Activated T-helper 1 cell treated with anti-CD3 and anti-CD28 coated beads, Interleukin-2, amount 50 U/mL, for 16 hours (primary cell): ENCODE measurements around the gene LEMD3.

Experiments
- DNase-seq, 2 donors: peaks; one replicate each; pipeline ENCODE4 v3.0.0-alpha.2; 2020; ENCODE audit warnings: low read depth in 1 of 2, low spot score in 1 of 2

Gene LEMD3

GRCh38 chr12:65169320-65170208 is at the start of gene LEMD3:
Gene LEMD3, plus strand, starts transcription at chr12:65169583. Its CDS starts 14 bp downstream, at chr12:65169597.
- DNase-seq = peak; percentile 87 to 90

GRCh38 chr12:65121049-65121955 is 48.1 kb upstream of the LEMD3 start, which contains the start of gene WIF1:
Gene WIF1, minus strand, starts transcription at chr12:65121305. Its CDS starts 114 bp downstream, at chr12:65121191.
- no peak for DNase-seq

- DNase-seq = no peak
These were observed 47.4 kb upstream of the LEMD3 start for GRCh38 chr12:65121956-65122469.

GRCh38 chr12:65122703-65123102 is 46.7 kb upstream of the LEMD3 start:
- no peak for DNase-seq

GRCh38 chr12:65123435-65124063 is 45.8 kb upstream of the LEMD3 start:
- DNase-seq = no peak

GRCh38 chr12:65125247-65125646 is 44.1 kb upstream of the LEMD3 start:
- DNase-seq = no peak

GRCh38 chr12:65125975-65126374 is 43.4 kb upstream of the LEMD3 start:
- DNase-seq = no peak

- DNase-seq = no peak
These were observed 42.9 kb upstream of the LEMD3 start for GRCh38 chr12:65126482-65126881.

- DNase-seq = no peak
These were observed 35.5 kb upstream of the LEMD3 start for GRCh38 chr12:65133879-65134278.

- DNase-seq = no peak
These were observed 30.0 kb upstream of the LEMD3 start for GRCh38 chr12:65139389-65139788.

- no peak for DNase-seq
These were observed 28.6 kb upstream of the LEMD3 start for GRCh38 chr12:65140738-65141137.

- no peak for DNase-seq
These were observed 22.0 kb upstream of the LEMD3 start for GRCh38 chr12:65147312-65147905.

- no peak for DNase-seq
These were observed 17.4 kb upstream of the LEMD3 start for GRCh38 chr12:65152012-65152411.

GRCh38 chr12:65152596-65152995 is 16.8 kb upstream of the LEMD3 start:
- DNase-seq = no peak

- no peak for DNase-seq
These were observed 13.6 kb upstream of the LEMD3 start for GRCh38 chr12:65155784-65156183.

GRCh38 chr12:65156366-65156841 is 13.0 kb upstream of the LEMD3 start:
- no peak for DNase-seq

- DNase-seq = no peak
These were observed 12.3 kb upstream of the LEMD3 start for GRCh38 chr12:65157091-65157490.

GRCh38 chr12:65162609-65163008 is 6.8 kb upstream of the LEMD3 start:
- no peak for DNase-seq

GRCh38 chr12:65164244-65164643 is 5.1 kb upstream of the LEMD3 start:
- DNase-seq = no peak

GRCh38 chr12:65164774-65165173 is 4.6 kb upstream of the LEMD3 start:
- DNase-seq = no peak
